Measurements from ENCODE around the gene COL20A1. TPM values are rescaled to one million over a fixed set of nuclear protein-coding genes. Genes with fewer than 3 reads are reported as not detected.

The COL20A1 gene
- total and polyA plus RNA-seq, 12 donors, result 0.26 to 0.30 TPM; not detected in 10

DNA sequence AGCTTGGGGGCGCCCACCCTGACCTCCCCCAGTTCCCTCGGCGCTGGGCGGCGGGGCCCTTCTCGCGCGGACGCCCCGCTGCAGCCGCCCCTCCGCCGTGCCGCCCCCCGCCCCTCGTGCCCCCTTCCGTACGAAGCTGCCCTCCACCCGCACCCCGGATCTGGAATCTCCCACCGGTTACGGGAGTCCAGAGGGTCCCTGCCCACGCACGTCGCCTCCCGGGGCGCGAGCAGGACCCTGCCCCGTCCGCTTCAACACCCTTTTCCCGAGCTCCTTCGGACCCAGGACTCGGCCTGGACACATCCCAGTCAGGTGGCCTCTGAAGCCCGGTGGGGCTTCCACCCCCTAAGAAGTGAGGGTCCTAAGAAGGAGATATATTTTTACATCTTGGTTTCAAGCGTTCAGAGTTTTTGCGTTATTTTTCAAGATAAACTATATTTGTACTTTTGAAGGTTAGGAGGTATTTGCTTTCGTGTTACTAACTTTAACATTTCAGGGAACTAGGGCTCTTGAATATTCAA lies 19.9 kb upstream of the COL20A1 start:
- H3K27ac ChIP-seq, result peak overlapping the region in 9 of 10 donors; percentile 58 to 84 (median 73)
- intact Hi-C loops (cut with DNase I), result loop anchor here in 1 of 10 donors (5.0 kb wide), 1 partner anchor 56 kb away; the partner anchor contains the start of gene YTHDF1

DNA sequence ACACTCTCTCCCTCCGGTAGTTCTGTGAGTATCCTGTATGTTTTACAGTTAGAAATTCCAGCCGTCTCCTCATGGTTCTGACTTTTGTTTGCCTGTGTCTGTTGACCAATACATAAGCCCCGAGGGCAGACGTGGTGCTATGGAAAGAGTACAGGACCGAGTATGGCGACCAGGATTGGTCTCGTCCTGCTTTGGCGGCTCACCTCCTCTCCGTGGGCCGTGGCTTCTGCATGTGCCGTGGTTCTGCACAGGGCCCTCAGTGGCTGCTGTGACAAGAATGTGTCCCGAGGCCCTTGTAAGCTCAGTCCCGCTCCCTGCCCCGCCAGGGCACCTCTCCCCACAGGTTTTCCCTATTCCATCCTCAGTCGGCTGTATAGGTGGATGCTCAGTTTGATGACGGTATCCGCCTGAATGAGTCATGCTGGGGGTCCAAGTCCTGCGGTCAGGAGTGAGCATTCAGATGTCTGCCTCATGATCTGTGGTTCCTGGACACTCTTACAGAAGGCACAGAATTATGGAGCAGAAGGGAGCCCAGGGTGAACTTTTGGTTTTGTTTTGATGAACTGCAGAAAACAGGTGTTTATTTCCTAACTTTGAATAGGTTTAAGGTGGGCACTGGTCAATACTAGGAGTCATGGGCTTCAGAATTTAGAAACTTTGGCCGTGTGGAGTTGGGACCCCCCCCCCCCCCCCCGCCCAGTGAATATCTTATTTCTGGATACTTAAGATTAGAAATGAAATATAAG lies 19.2 kb upstream of the COL20A1 start:
- intact Hi-C loops (cut with DNase I), result loop anchor here in 1 of 10 donors (5.0 kb wide), 1 partner anchor 57 kb away; the partner anchor contains the start of gene YTHDF1
- no peak for DNase-seq
- TF ChIP-seq, protein P1, sequence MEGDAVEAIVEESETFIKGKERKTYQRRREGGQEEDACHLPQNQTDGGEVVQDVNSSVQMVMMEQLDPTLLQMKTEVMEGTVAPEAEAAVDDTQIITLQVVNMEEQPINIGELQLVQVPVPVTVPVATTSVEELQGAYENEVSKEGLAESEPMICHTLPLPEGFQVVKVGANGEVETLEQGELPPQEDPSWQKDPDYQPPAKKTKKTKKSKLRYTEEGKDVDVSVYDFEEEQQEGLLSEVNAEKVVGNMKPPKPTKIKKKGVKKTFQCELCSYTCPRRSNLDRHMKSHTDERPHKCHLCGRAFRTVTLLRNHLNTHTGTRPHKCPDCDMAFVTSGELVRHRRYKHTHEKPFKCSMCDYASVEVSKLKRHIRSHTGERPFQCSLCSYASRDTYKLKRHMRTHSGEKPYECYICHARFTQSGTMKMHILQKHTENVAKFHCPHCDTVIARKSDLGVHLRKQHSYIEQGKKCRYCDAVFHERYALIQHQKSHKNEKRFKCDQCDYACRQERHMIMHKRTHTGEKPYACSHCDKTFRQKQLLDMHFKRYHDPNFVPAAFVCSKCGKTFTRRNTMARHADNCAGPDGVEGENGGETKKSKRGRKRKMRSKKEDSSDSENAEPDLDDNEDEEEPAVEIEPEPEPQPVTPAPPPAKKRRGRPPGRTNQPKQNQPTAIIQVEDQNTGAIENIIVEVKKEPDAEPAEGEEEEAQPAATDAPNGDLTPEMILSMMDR (IDR thresholded peaks at IDR 0.05), result no peak

More for the DNA sequence above, 19.9 kb upstream of the COL20A1 start:
- Histone ChIP-seq H3K36me3 (peaks cover 0 to 32% (median 7%) of the 10 kb centered on the region in 9 donors), H3K9me3 (no peaks in the 10 kb centered on the region), H3K4me3 (peak overlapping the region; percentile 76 to 98 (median 86)), H3K4me1 (peaks cover 5 to 29% (median 21%) of the 10 kb centered on the region in 9 donors), H3K27me3 (peaks cover 0 to under 1% (median 0%) of the 10 kb centered on the region in 7 donors)
- no peak for DNase-seq
- TF ChIP-seq, protein P1 (IDR thresholded peaks at IDR 0.05), result no peak
- 0% methylated on average over 35 to 37 of the region's 37 CpGs for WGBS, 2 donors
- no peak for ATAC-seq

DNA sequence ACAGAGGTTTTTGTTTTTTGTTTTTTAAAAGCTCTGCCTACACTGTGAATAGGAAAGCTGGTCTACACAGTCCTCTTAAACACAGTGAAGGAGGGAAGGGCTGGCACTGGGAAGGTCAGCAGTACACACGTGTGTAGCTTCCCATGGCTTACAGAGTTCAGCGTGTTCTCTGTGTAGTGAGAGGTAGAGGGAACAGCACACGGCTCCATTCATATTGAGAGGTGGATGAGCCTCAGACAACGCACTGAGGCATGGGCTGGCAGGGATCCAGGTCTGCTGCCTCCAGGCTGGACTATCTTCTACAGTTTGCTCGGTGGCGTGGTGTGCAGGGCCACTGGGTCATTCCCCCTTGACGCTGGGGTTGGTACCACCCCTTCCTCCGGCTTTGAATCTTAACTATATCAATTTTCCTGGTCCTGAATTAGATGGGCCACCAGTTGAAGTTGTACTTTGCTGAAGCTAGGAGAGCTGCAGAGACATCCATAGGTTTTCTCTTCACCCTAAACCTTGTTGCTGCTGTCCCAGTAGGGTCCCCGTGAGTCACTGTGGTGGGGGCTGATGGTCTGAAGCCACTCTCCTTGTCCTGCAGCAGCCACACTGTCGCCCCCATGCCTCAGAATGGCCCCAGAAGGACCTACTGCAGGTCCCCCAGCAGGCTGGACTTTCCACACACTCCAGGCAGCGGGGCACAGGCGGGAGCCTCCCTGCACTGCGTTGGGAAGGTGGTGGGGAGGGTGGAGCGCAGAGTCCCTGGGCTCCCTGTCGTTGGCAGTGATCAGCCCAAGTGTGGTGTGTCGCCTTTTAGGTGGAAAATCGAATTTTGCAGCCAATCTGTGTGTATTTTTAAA lies 18.4 kb upstream of the COL20A1 start:
- DNase-seq (no peak), ATAC-seq (no peak)
- 78 to 80% methylated on average over 17 of the region's 17 CpGs for WGBS, 2 donors
- peaks cover 5 to 29% (median 21%) of the 10 kb centered on the region in 9 donors for H3K4me1 ChIP-seq
- TF ChIP-seq, protein P1 (IDR thresholded peaks at IDR 0.05), result no peak
- no peaks in the 10 kb centered on the region for H3K27me3 ChIP-seq
- H3K9me3 ChIP-seq, result no peaks in the 10 kb centered on the region
- peaks cover 0 to 47% (median 17%) of the 10 kb centered on the region in 9 donors for H3K36me3 ChIP-seq
- H3K4me3 ChIP-seq, result peak overlapping the region in 3 of 10 donors; percentile 82 to 87 (median 86)
- no peak overlapping the region for H3K27ac ChIP-seq
- intact Hi-C loops (cut with DNase I), result loop anchor here in 1 of 10 donors (5.0 kb wide), 1 partner anchor 57 kb away; the partner anchor contains the start of gene YTHDF1

More for the DNA sequence above, 19.2 kb upstream of the COL20A1 start:
- peaks cover 0 to 39% (median 11%) of the 10 kb centered on the region in 9 donors for H3K36me3 ChIP-seq
- ATAC-seq, result no peak
- H3K9me3 ChIP-seq, result no peaks in the 10 kb centered on the region
- peak overlapping the region; percentile 76 to 98 (median 86) for H3K4me3 ChIP-seq
- H3K4me1 ChIP-seq, result peaks cover 5 to 29% (median 21%) of the 10 kb centered on the region in 9 donors
- peak overlapping the region in 2 of 10 donors; percentile 75 to 84 for H3K27ac ChIP-seq
- no peaks in the 10 kb centered on the region for H3K27me3 ChIP-seq
- 35 to 39% methylated on average over 20 of the region's 20 CpGs for WGBS, 2 donors

DNA sequence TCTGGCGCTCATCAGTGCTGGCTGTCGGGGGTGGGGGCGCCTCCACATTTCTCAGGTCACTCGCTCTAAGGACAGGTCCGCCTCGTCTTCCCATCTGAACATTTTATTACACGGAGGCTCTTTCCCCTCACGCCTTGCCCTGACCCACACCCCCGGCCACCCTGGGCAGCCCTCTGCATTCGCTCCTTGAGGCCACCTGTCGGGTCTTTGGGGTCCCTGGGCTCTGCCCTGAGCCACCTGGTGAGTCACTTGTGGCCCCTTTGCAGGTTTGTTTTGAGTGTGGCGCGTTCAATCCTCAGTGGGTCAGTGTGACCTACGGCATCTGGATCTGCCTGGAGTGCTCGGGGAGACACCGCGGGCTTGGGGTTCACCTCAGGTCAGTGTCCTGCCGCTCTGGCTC lies 17.2 kb upstream of the COL20A1 start:
- H3K9me3 ChIP-seq, result no peaks in the 10 kb centered on the region
- H3K36me3 ChIP-seq, result peaks cover 0 to 59% (median 18%) of the 10 kb centered on the region in 9 donors
- no peak overlapping the region for H3K4me3 ChIP-seq
- TF ChIP-seq, protein P1 (IDR thresholded peaks at IDR 0.05), result no peak
- H3K27ac ChIP-seq, result no peak overlapping the region
- WGBS, 2 donors, result 92 to 94% methylated on average over 18 of the region's 18 CpGs
- DNase-seq (no peak), ATAC-seq (no peak)
- no peaks in the 10 kb centered on the region for H3K27me3 ChIP-seq
- peaks cover 5 to 29% (median 21%) of the 10 kb centered on the region in 9 donors for H3K4me1 ChIP-seq
- intact Hi-C loops (cut with DNase I), result no loop called here

All from heart right ventricle (tissue), 16 donors.